Lower lobe of right lung (tissue), 2 donors: Measurements from ENCODE around the gene PRKCZ. TPM values are rescaled to one million over a fixed set of nuclear protein-coding genes. Genes with fewer than 3 reads are reported as not detected.

Source experiments
- ATAC-seq, 2 donors: fragments of 200-7000 bp; cut with Tn5 transposase; one replicate each; pipeline ENCODE4 v1.9.1; 2020 to 2022; ENCODE audit warnings: mild to moderate bottlenecking in 2 of 2, moderate library complexity in 2 of 2
- DNase-seq: peaks from one replicate; pipeline ENCODE4 v3.0.0-alpha.2; 2020
- H3K27ac ChIP-seq: fragments of 200-600 bp; one replicate; pipeline ENCODE4 v1.8.0; 2022
- H3K27me3 ChIP-seq: fragments of 200-600 bp; one replicate; pipeline ENCODE4 v1.8.0; 2022; ENCODE audit warnings: low read depth
- H3K36me3 ChIP-seq: fragments of 200-600 bp; one replicate; pipeline ENCODE4 v1.8.0; 2022; ENCODE audit warnings: mild to moderate bottlenecking
- H3K4me1 ChIP-seq: fragments of 200-600 bp; one replicate; pipeline ENCODE4 v1.8.0; 2022
- H3K4me3 ChIP-seq: fragments of 200-600 bp; one replicate; pipeline ENCODE4 v1.8.0; 2022; ENCODE audit warnings: mild to moderate bottlenecking
- H3K9me3 ChIP-seq: fragments of 200-600 bp; one replicate; pipeline ENCODE4 v1.8.0; 2022
- intact Hi-C: fragments of 100-400 bp; cut with DNase I; formaldehyde crosslinking; loops from one replicate; pipeline ENCODE4 v1.11.0; 2022
- total RNA-seq: library from RNA; stranded (reverse); fragmentation: NEBNext Ultra II Directional; extraction: Animal tissue kit (Norgen Biotek cat#: 25700); gene quantifications from one replicate; pipeline ENCODE4 v1.2.1, GENCODE V29; 2021
- TF ChIP-seq, protein P1 (sequence below): fragments of 200-600 bp; IDR thresholded peaks from one replicate; pipeline ENCODE4 v1.8.0; 2022; ENCODE audit warnings: antibody characterized with exemption, mild to moderate bottlenecking
- donor health status: DM: no; HTN: yes; CAD: no; lungs with severe emphysema.

PRKCZ gene
- total RNA-seq, 1 donor from 2014 or later, result 97.6 TPM

DNA sequence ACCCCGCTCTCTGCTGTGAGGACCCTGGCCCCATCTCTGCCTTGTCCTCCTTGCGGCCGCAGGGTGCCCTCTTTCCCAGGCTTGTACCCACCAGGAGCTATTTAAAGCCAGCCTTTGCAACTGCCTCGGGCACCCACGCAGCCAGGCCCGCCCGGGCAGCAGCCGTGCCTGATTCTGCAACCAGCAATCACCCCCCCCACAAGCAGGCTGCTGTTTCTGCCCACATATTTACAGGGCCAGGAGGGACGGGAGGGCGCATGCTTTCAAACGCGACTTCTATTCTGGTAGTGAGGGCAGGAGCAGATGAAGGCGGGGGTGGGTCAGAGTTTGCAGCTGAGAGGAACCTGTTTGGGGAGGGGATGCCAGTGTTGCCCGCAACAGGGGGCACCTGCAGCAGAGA lies 17.5 kb upstream of the PRKCZ start:
- intact Hi-C loops, result no loop called here
- TF ChIP-seq, protein P1, sequence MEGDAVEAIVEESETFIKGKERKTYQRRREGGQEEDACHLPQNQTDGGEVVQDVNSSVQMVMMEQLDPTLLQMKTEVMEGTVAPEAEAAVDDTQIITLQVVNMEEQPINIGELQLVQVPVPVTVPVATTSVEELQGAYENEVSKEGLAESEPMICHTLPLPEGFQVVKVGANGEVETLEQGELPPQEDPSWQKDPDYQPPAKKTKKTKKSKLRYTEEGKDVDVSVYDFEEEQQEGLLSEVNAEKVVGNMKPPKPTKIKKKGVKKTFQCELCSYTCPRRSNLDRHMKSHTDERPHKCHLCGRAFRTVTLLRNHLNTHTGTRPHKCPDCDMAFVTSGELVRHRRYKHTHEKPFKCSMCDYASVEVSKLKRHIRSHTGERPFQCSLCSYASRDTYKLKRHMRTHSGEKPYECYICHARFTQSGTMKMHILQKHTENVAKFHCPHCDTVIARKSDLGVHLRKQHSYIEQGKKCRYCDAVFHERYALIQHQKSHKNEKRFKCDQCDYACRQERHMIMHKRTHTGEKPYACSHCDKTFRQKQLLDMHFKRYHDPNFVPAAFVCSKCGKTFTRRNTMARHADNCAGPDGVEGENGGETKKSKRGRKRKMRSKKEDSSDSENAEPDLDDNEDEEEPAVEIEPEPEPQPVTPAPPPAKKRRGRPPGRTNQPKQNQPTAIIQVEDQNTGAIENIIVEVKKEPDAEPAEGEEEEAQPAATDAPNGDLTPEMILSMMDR, result no peak
- Histone ChIP-seq H3K4me3 (no peak overlapping the region), H3K36me3 (no peaks in the 10 kb centered on the region), H3K27me3 (peaks cover 4% of the 10 kb centered on the region), H3K4me1 (no peaks in the 10 kb centered on the region), H3K27ac (no peak overlapping the region), H3K9me3 (no peaks in the 10 kb centered on the region)
- DNase-seq, result no peak
- no peak for ATAC-seq

DNA sequence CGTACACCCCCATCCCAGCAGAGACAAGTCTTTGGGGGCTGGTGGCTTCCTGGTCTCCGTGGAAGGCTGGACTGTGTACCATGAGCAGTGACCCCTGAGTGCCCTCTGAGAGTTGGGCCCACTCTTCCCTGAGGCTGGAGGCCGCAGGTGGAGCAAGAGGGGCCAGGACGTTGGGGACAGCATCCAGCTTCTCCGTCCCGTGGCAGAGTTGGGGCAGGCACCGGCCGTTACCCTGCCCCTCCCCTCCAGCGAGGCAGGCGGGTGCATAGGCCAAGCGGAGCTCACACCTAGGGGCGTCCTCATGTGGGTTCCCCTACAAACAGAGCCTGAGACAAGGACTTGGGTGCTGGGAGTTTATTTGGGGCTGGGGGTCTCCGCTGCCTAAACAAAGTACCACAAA lies 17.0 kb upstream of the PRKCZ start:
- DNase-seq, result no peak
- no peaks in the 10 kb centered on the region for H3K9me3 ChIP-seq

DNA sequence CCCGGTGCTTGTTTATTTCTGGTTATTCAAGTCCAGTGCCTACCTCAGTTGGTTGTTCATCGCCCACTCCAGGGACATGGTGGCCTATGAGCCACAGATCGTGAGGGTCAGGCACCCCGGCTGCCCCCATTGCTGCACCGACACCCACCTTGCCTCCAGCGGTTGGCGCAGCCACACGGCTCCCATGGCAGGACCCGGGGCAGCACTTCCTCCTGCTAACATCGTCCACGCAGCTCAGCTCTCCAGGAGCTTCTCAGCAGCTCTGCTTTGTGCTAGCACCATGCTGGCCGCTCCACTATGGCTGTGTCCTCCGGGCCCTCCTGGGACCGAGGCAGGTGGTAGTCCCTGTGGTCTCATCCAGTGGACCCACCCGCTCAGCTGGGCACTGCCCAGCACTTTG lies 13.9 kb upstream of the PRKCZ start:
- ATAC-seq (no peak), DNase-seq (no peak)
- peaks cover 7% of the 10 kb centered on the region for H3K27me3 ChIP-seq

More for the DNA sequence above, 17.0 kb upstream of the PRKCZ start:
- Histone ChIP-seq H3K27ac (no peak overlapping the region), H3K36me3 (no peaks in the 10 kb centered on the region), H3K4me3 (no peak overlapping the region), H3K4me1 (no peaks in the 10 kb centered on the region), H3K27me3 (peaks cover 4% of the 10 kb centered on the region)
- TF ChIP-seq, protein P1, result no peak
- intact Hi-C loops, result no loop called here
- ATAC-seq, result no peak

DNA sequence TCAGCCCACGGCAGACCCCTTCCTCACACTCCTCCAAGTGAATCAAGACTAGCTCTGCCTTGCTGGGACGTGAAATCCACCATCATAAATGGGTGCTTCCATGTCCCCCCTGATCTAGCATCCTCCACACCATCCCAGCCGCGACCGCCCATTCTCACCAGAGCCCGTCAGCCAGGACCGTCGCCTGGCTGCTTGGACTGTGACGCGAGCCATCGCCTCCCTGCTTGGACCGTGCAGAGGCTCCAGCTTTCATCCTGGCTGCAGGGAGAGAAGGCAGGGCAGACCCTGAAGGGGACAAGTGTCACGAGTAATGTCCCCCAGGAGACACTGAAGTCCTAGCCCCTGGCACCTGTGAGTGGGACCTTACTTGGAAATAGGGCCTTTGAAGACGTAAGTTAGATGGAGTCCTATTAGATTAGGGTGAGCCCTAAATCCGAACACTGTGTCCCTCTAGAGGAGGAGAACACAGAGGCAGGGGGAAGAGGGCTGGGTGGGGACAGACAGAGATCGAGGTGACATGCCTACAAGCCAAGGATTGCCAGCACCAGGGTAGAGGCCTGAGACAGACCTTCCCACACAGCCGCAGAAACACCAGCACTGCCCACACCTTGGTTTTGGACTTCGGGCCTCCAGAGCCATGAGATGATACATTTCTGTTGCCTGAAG lies 12.8 kb upstream of the PRKCZ start:
- intact Hi-C loops, result no loop called here
- H3K27me3 ChIP-seq, result peaks cover 7% of the 10 kb centered on the region
- no peak overlapping the region for H3K27ac ChIP-seq
- H3K4me1 ChIP-seq, result no peaks in the 10 kb centered on the region
- TF ChIP-seq, protein P1, result no peak
- H3K9me3 ChIP-seq, result no peaks in the 10 kb centered on the region
- H3K36me3 ChIP-seq, result no peaks in the 10 kb centered on the region
- no peak for DNase-seq
- ATAC-seq, result no peak
- no peak overlapping the region for H3K4me3 ChIP-seq

More for the DNA sequence above, 13.9 kb upstream of the PRKCZ start:
- Histone ChIP-seq H3K36me3 (no peaks in the 10 kb centered on the region), H3K9me3 (no peaks in the 10 kb centered on the region), H3K4me3 (no peak overlapping the region), H3K27ac (no peak overlapping the region), H3K4me1 (no peaks in the 10 kb centered on the region)
- TF ChIP-seq, protein P1, result no peak
- intact Hi-C loops, result no loop called here

DNA sequence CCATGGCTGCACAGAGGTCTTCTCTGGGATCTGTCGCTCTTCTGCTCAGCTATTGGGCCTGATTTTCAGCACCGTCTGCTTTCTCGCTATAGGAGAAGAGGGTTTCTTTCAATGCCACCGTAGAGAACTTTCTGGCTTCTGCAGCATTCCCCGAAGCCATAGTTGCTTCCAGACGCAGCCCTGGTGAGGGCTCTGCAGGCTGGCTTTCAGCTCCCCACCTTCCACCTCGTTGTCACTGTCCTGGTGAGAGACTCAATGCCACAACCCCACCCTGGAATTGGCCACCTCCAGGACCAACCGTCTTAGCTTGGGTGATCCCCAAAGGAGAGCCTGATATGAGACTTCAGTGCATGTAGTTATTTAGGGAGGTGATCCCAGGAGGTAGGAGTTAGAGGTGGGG lies 12.0 kb upstream of the PRKCZ start:
- DNase-seq, result no peak
- Histone ChIP-seq H3K27ac (no peak overlapping the region), H3K4me1 (no peaks in the 10 kb centered on the region), H3K9me3 (no peaks in the 10 kb centered on the region), H3K4me3 (no peak overlapping the region), H3K27me3 (peaks cover 7% of the 10 kb centered on the region), H3K36me3 (no peaks in the 10 kb centered on the region)
- TF ChIP-seq, protein P1, result no peak
- ATAC-seq, result no peak
- intact Hi-C loops, result no loop called here
